Body of pancreas (tissue), 4 donors: ENCODE measurements around the gene TFF2. TPM values are rescaled to one million over a fixed set of nuclear protein-coding genes. Genes with fewer than 3 reads are reported as not detected.

Source experiments
- ATAC-seq: fragments of 150-250 bp; one replicate; pipeline ENCODE4 v1.9.1; 2016
- DNase-seq, 4 donors: peaks; one replicate each; pipeline ENCODE4 v3.0.0-alpha.2; 2019
- H3K27ac ChIP-seq, 4 donors: fragments of 200-600 bp; sonication (generic); 1 replicate in 3 of 4; 2 replicates in 1 of 4; pipeline versions ENCODE4 v1.5.1 to v1.6.1; 2016 to 2019; ENCODE audit warnings: mild to moderate bottlenecking in 1 of 4, mixed read lengths in 1 of 4, moderate library complexity in 1 of 4
- H3K27me3 ChIP-seq, 2 donors: fragments of 200-600 bp; sonication (generic); one replicate each; pipeline ENCODE4 v1.6.0; 2016; ENCODE audit warnings: mild to moderate bottlenecking in 1 of 2
- H3K36me3 ChIP-seq, 2 donors: fragments of 200-600 bp; sonication (generic); replicated peaks in 1 of 2; 2 replicates each; pipeline ENCODE4 v1.5.1; 2016; ENCODE audit warnings: low read depth in 2 of 2; ENCODE audit not compliant: insufficient read depth in 1 of 2
- H3K4me1 ChIP-seq: fragments of 200-600 bp; sonication (generic); one replicate; pipeline ENCODE4 v1.6.0; 2016
- H3K4me3 ChIP-seq, 2 donors: fragments of 200-600 bp; sonication (generic); 1 replicate in 1 of 2; 2 replicates in 1 of 2; pipeline ENCODE4 v1.5.1; 2016 to 2019
- H3K9me3 ChIP-seq, 3 donors: fragments of 200-600 bp; sonication (generic); 1 replicate in 2 of 3; 2 replicates in 1 of 3; pipeline ENCODE4 v1.5.1; 2016
- POLR2A ChIP-seq, 3 donors: fragments of 450-650 bp; IDR thresholded peaks; one replicate each; pipeline ENCODE4 v1.6.1; 2016; ENCODE audit warnings: antibody characterized with exemption in 3 of 3, mild to moderate bottlenecking in 2 of 3
- WGBS, 2 donors: methylation state at CpG; one replicate each; pipeline ENCODE4 v1.1.5; 2017; 5-methylcytosine and 5-hydroxymethylcytosine counted together
- intact Hi-C: fragments of 100-400 bp; cut with DNase I; formaldehyde crosslinking; loops from one replicate; pipeline ENCODE4 v1.15.1; 2023
- total RNA-seq, 2 donors: library from RNA; depleted of rRNA; stranded (reverse); fragments of >200 nt; gene quantifications; one replicate each; pipeline ENCODE4 v1.1.0, GENCODE V29; 2016
- TF ChIP-seq, protein P1 (sequence below), 7 experiments: fragments of 450-650 bp in 4 of 7; fragments of 200-600 bp in 3 of 7; sonication (generic) in 3 of 7; IDR thresholded peaks; one replicate each; pipeline ENCODE4 v1.5.1; 2016 to 2019; ENCODE audit warnings: antibody characterized with exemption in 7 of 7

The TFF2 gene
- total RNA-seq, 2 donors from 2014 or later, result 1.3 to 9.3 TPM

- DNase-seq, result no peak
- Histone ChIP-seq H3K36me3 (no peaks in the 10 kb centered on the region), H3K9me3 (no peaks in the 10 kb centered on the region), H3K27me3 (no peaks in the 10 kb centered on the region), H3K27ac (no peak overlapping the region), H3K4me1 (no peaks in the 10 kb centered on the region), H3K4me3 (no peak overlapping the region)
- WGBS, 2 donors, result 79 to 90% methylated on average over 17 to 19 of the region's 19 CpGs
- no peak for ATAC-seq
- TF ChIP-seq POLR2A (IDR thresholded peaks at IDR 0.05), result no peak
- TF ChIP-seq, protein P1, sequence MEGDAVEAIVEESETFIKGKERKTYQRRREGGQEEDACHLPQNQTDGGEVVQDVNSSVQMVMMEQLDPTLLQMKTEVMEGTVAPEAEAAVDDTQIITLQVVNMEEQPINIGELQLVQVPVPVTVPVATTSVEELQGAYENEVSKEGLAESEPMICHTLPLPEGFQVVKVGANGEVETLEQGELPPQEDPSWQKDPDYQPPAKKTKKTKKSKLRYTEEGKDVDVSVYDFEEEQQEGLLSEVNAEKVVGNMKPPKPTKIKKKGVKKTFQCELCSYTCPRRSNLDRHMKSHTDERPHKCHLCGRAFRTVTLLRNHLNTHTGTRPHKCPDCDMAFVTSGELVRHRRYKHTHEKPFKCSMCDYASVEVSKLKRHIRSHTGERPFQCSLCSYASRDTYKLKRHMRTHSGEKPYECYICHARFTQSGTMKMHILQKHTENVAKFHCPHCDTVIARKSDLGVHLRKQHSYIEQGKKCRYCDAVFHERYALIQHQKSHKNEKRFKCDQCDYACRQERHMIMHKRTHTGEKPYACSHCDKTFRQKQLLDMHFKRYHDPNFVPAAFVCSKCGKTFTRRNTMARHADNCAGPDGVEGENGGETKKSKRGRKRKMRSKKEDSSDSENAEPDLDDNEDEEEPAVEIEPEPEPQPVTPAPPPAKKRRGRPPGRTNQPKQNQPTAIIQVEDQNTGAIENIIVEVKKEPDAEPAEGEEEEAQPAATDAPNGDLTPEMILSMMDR (IDR thresholded peaks at IDR 0.05), result no peak
- intact Hi-C loops, result no loop called here
Measured at GRCh38 chr21:42396799-42397745, 46.3 kb upstream of the TFF2 start.

DNA sequence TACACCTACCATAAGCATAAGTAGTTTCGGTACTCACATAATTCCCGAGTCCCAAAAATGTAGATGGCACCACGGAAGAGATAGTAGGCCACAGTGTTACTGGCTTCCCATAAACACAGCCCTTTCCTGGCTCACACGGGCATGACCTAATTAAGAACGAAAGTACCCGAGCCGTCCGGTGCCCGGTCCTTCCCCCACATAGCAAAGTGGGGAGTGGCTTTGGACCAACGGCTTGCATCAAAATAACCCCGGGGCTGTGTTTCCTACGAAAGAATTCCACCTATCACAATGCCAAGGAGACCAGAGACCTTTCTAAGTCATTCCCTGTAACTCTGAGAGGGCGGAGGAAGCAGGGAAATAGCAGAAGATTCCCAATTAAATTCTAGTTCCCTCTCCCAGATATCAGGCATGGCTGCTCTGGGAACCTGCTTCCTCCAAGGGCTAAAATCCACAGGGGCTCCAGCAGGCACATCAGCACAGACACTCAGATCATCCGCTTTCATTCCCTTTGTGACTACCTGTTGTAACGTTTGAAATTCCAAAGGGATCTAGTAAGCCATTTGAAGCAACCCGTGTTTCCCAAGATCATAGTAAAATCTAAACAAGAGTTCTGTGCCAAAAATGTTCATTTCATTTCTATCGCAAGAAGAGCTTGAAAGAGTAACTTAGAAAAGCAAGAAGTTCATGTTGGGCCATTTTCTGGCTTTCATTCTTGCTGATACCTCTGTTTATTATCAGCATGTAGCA lies 45.3 kb upstream of the TFF2 start, which contains the start of gene TMPRSS3:
TSS of gene TMPRSS3 (minus strand) at position 148 of the 747 bp plus-strand sequence. CDS start 635 bp downstream, outside the sequence.
- WGBS, 2 donors, result 75 to 77% methylated on average over 17 of the region's 17 CpGs
- no peaks in the 10 kb centered on the region for H3K27me3 ChIP-seq
- TF ChIP-seq, protein P1 (IDR thresholded peaks at IDR 0.05), result no peak
- peak in 1 of 3 donors; percentile 17 for TF ChIP-seq POLR2A (IDR thresholded peaks at IDR 0.05)
- H3K27ac ChIP-seq, result peak within 1 kb of the TSS in 3 of 4 donors; percentile 34 to 55 (median 37)
- no peaks in the 10 kb centered on the region for H3K4me1 ChIP-seq
- H3K36me3 ChIP-seq, result no peaks in the 10 kb centered on the region
- peak in 2 of 4 donors; percentile 32 to 64 for DNase-seq
- intact Hi-C loops, result no loop called here
- peak; percentile 38 for ATAC-seq
- no peaks in the 10 kb centered on the region for H3K9me3 ChIP-seq
- H3K4me3 ChIP-seq, result no peak within 1 kb of the TSS

DNA sequence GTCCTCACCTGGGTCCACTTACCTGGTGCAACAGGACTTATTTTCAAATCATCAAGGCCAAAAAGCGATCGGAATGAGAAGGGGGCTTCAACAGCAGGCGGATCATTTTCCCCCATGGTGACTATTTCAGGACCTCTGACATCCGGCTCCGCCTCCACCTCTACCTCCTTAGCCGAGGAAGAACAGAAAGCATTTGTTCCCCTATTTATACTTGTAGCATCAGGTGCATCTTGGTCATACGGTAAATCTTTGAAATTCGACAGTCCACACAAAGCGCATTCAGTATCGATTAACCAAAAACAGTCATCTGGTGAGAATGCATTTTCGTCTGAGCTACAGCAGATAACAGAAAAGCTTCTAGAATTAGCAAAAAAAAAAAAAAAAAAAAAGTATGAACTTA lies 44.5 kb upstream of the TFF2 start:
- peak overlapping the region in 2 of 4 donors; percentile 34 to 55 for H3K27ac ChIP-seq
- DNase-seq, result no peak
- peaks cover 2% of the 10 kb centered on the region for H3K4me1 ChIP-seq
- TF ChIP-seq, protein P1 (IDR thresholded peaks at IDR 0.05), result no peak
- TF ChIP-seq POLR2A (IDR thresholded peaks at IDR 0.05), result no peak
- no peak for ATAC-seq
- H3K9me3 ChIP-seq, result no peaks in the 10 kb centered on the region
- intact Hi-C loops, result no loop called here
- no peak overlapping the region for H3K4me3 ChIP-seq
- no peaks in the 10 kb centered on the region for H3K27me3 ChIP-seq
- no peaks in the 10 kb centered on the region for H3K36me3 ChIP-seq
- WGBS, 2 donors, result 90 to 91% methylated on average over 11 of the region's 11 CpGs

GRCh38 chr21:42393443-42393950 lies 42.7 kb upstream of the TFF2 start:
- intact Hi-C loops, result no loop called here
- DNase-seq (no peak), ATAC-seq (no peak)
- H3K4me1 ChIP-seq, result peaks cover 12% of the 10 kb centered on the region
- no peaks in the 10 kb centered on the region for H3K9me3 ChIP-seq
- H3K27me3 ChIP-seq, result no peaks in the 10 kb centered on the region
- WGBS, 2 donors, result 57 to 63% methylated on average over 8 of the region's 8 CpGs
- no peaks in the 10 kb centered on the region for H3K36me3 ChIP-seq
- TF ChIP-seq, protein P1 (IDR thresholded peaks at IDR 0.05), result no peak
- no peak for TF ChIP-seq POLR2A (IDR thresholded peaks at IDR 0.05)
- no peak overlapping the region for H3K27ac ChIP-seq
- H3K4me3 ChIP-seq, result no peak overlapping the region
